Memory B cell (primary cell): ENCODE results near the gene ARHGAP6.
A peak's percentile ranks its signal among the peaks of the same experiment; 100 is the strongest.

Source experiments
- ATAC-seq: fragments of 150-1000 bp; cut with Tn5 transposase; 2 replicates; pipeline ENCODE4 v1.10.0; 2021; ENCODE audit warnings: low read depth, mild to moderate bottlenecking, moderate library complexity
- DNase-seq, 2 donors: peaks; one replicate each; pipeline ENCODE4 v3.0.0; 2022; ENCODE audit warnings: low spot score in 2 of 2
- H3K27ac Mint-ChIP-seq: one replicate; pipeline ENCODE4 v1.8.0; 2022; ENCODE audit warnings: mild to moderate bottlenecking, moderate library complexity, mixed read lengths
- H3K27me3 Mint-ChIP-seq: one replicate; pipeline ENCODE4 v1.8.0; 2022; ENCODE audit warnings: mixed read lengths
- H3K36me3 Mint-ChIP-seq: one replicate; pipeline ENCODE4 v1.8.0; 2022; ENCODE audit warnings: mild to moderate bottlenecking, mixed read lengths
- H3K4me1 Mint-ChIP-seq: one replicate; pipeline ENCODE4 v1.8.0; 2022; ENCODE audit warnings: mixed read lengths
- H3K4me3 Mint-ChIP-seq: one replicate; pipeline ENCODE4 v1.8.0; 2022; ENCODE audit warnings: mild to moderate bottlenecking, moderate library complexity, mixed read lengths
- H3K9me3 Mint-ChIP-seq: one replicate; pipeline ENCODE4 v1.8.0; 2022; ENCODE audit warnings: mixed read lengths

Gene ARHGAP6

GRCh38 chrX:11185861-11186260 is 479.9 kb downstream of the ARHGAP6 start:
- no peak overlapping the region for H3K27ac Mint-ChIP-seq

GRCh38 chrX:11180571-11180970 is 485.1 kb downstream of the ARHGAP6 start:
- Mint-ChIP-seq H3K9me3 (no peaks in the 10 kb centered on the region), H3K27me3 (no peaks in the 10 kb centered on the region), H3K27ac (no peak overlapping the region), H3K4me1 (no peaks in the 10 kb centered on the region), H3K36me3 (peaks cover 19% of the 10 kb centered on the region), H3K4me3 (no peak overlapping the region)
- DNase-seq = no peak
- ATAC-seq = no peak

More at GRCh38 chrX:11185861-11186260, 479.9 kb downstream of the ARHGAP6 start:
- DNase-seq (no peak), ATAC-seq (no peak)
- no peaks in the 10 kb centered on the region for H3K4me1 Mint-ChIP-seq
- no peaks in the 10 kb centered on the region for H3K27me3 Mint-ChIP-seq
- no peak overlapping the region for H3K4me3 Mint-ChIP-seq
- H3K9me3 Mint-ChIP-seq = no peaks in the 10 kb centered on the region
- peaks cover 7% of the 10 kb centered on the region for H3K36me3 Mint-ChIP-seq

GRCh38 chrX:11172415-11172814 is 493.3 kb downstream of the ARHGAP6 start:
- Mint-ChIP-seq H3K27me3 (no peaks in the 10 kb centered on the region), H3K4me3 (no peak overlapping the region), H3K9me3 (no peaks in the 10 kb centered on the region), H3K27ac (no peak overlapping the region), H3K36me3 (peaks cover 25% of the 10 kb centered on the region), H3K4me1 (peaks cover 11% of the 10 kb centered on the region)
- DNase-seq (no peak), ATAC-seq (no peak)

- H3K4me1 Mint-ChIP-seq = peaks cover 11% of the 10 kb centered on the region
- DNase-seq = no peak
- H3K9me3 Mint-ChIP-seq = no peaks in the 10 kb centered on the region
- no peaks in the 10 kb centered on the region for H3K27me3 Mint-ChIP-seq
- no peak overlapping the region for H3K4me3 Mint-ChIP-seq
- H3K36me3 Mint-ChIP-seq = peaks cover 27% of the 10 kb centered on the region
- H3K27ac Mint-ChIP-seq = no peak overlapping the region
- ATAC-seq = no peak
Measured at GRCh38 chrX:11171956-11172355, 493.8 kb downstream of the ARHGAP6 start.

GRCh38 chrX:11164433-11164832 is 501.3 kb downstream of the ARHGAP6 start:
- Mint-ChIP-seq H3K4me1 (peaks cover 2% of the 10 kb centered on the region), H3K36me3 (peaks cover 10% of the 10 kb centered on the region), H3K9me3 (peaks cover 1% of the 10 kb centered on the region), H3K27me3 (no peaks in the 10 kb centered on the region), H3K4me3 (no peak overlapping the region), H3K27ac (no peak overlapping the region)
- DNase-seq = no peak
- no peak for ATAC-seq

GRCh38 chrX:11159149-11159548 is 506.6 kb downstream of the ARHGAP6 start:
- Mint-ChIP-seq H3K27ac (no peak overlapping the region), H3K27me3 (no peaks in the 10 kb centered on the region), H3K36me3 (peaks cover 3% of the 10 kb centered on the region), H3K4me3 (no peak overlapping the region), H3K4me1 (peaks cover 2% of the 10 kb centered on the region), H3K9me3 (peaks cover 1% of the 10 kb centered on the region)
- DNase-seq (no peak), ATAC-seq (no peak)

GRCh38 chrX:11151799-11152559 is 513.7 kb downstream of the ARHGAP6 start:
- H3K27ac Mint-ChIP-seq = no peak overlapping the region
- DNase-seq (no peak), ATAC-seq (no peak)
- H3K9me3 Mint-ChIP-seq = no peaks in the 10 kb centered on the region
- H3K27me3 Mint-ChIP-seq = no peaks in the 10 kb centered on the region
- peaks cover 2% of the 10 kb centered on the region for H3K36me3 Mint-ChIP-seq
- H3K4me3 Mint-ChIP-seq = no peak overlapping the region
- peaks cover 2% of the 10 kb centered on the region for H3K4me1 Mint-ChIP-seq

GRCh38 chrX:11148401-11148800 is 517.3 kb downstream of the ARHGAP6 start:
- Mint-ChIP-seq H3K27me3 (no peaks in the 10 kb centered on the region), H3K4me1 (peaks cover 5% of the 10 kb centered on the region), H3K9me3 (no peaks in the 10 kb centered on the region), H3K4me3 (no peak overlapping the region), H3K27ac (no peak overlapping the region), H3K36me3 (no peaks in the 10 kb centered on the region)
- DNase-seq (no peak), ATAC-seq (no peak)

GRCh38 chrX:11146411-11146810 is 519.3 kb downstream of the ARHGAP6 start:
- ATAC-seq (no peak), DNase-seq (no peak)
- peak overlapping the region; percentile 2 for H3K27ac Mint-ChIP-seq
- peaks cover 5% of the 10 kb centered on the region for H3K4me1 Mint-ChIP-seq
- H3K36me3 Mint-ChIP-seq = no peaks in the 10 kb centered on the region
- no peaks in the 10 kb centered on the region for H3K27me3 Mint-ChIP-seq
- no peaks in the 10 kb centered on the region for H3K9me3 Mint-ChIP-seq
- no peak overlapping the region for H3K4me3 Mint-ChIP-seq

- DNase-seq (peak; percentile 58 to 65), ATAC-seq (peak; percentile 93)
- Mint-ChIP-seq H3K9me3 (no peaks in the 10 kb centered on the region), H3K27me3 (no peaks in the 10 kb centered on the region), H3K36me3 (no peaks in the 10 kb centered on the region), H3K4me3 (peak overlapping the region; percentile 5), H3K4me1 (peaks cover 5% of the 10 kb centered on the region), H3K27ac (no peak overlapping the region)
Measured at GRCh38 chrX:11143931-11144678, 521.6 kb downstream of the ARHGAP6 start.

- ATAC-seq (no peak), DNase-seq (no peak)
- H3K4me3 Mint-ChIP-seq = no peak overlapping the region
- no peaks in the 10 kb centered on the region for H3K9me3 Mint-ChIP-seq
- H3K36me3 Mint-ChIP-seq = no peaks in the 10 kb centered on the region
- no peaks in the 10 kb centered on the region for H3K4me1 Mint-ChIP-seq
- H3K27ac Mint-ChIP-seq = no peak overlapping the region
- no peaks in the 10 kb centered on the region for H3K27me3 Mint-ChIP-seq
Measured at GRCh38 chrX:11138498-11139390, 527.0 kb downstream of the ARHGAP6 start.

- DNase-seq (peak in 1 of 2 donors; percentile 17), ATAC-seq (no peak)
- Mint-ChIP-seq H3K27ac (no peak overlapping the region), H3K4me1 (no peaks in the 10 kb centered on the region), H3K27me3 (no peaks in the 10 kb centered on the region), H3K9me3 (no peaks in the 10 kb centered on the region), H3K36me3 (no peaks in the 10 kb centered on the region), H3K4me3 (no peak overlapping the region)
Measured at GRCh38 chrX:11137543-11138139, 528.1 kb downstream of the ARHGAP6 start.

GRCh38 chrX:11135564-11136185 is 530.0 kb downstream of the ARHGAP6 start:
- Mint-ChIP-seq H3K27me3 (no peaks in the 10 kb centered on the region), H3K27ac (no peak overlapping the region), H3K4me1 (no peaks in the 10 kb centered on the region), H3K9me3 (no peaks in the 10 kb centered on the region), H3K36me3 (no peaks in the 10 kb centered on the region), H3K4me3 (no peak overlapping the region)
- DNase-seq (no peak), ATAC-seq (no peak)
